Liver (tissue), 3 donors: ENCODE data around the gene LDB3.

Experiments
- ATF3 ChIP-seq: IDR thresholded peaks from 2 replicates; pipeline ENCODE4 v1.6.1; 2016; ENCODE audit warnings: antibody characterized with exemption
- CTCF ChIP-seq: fragments of 150-350 bp; IDR thresholded peaks from 2 replicates; pipeline ENCODE4 v1.5.1; 2017; ENCODE audit warnings: improper control_type of control experiment, low read depth, low read length; ENCODE audit not compliant: missing input control
- EGR1 ChIP-seq, 2 donors: IDR thresholded peaks; 2 replicates each; pipeline ENCODE4 v1.6.1; 2016 to 2018; ENCODE audit warnings: antibody characterized with exemption in 2 of 2, low read depth in 2 of 2
- GABPA ChIP-seq, 2 donors: IDR thresholded peaks in 1 of 2; conservative IDR thresholded peaks in 1 of 2; 2 replicates each; pipeline ENCODE4 v1.6.1; 2016; ENCODE audit warnings: antibody characterized with exemption in 2 of 2, mild to moderate bottlenecking in 1 of 2, moderate library complexity in 1 of 2
- HNF4A ChIP-seq, 2 donors: conservative IDR thresholded peaks; 2 replicates each; pipeline ENCODE4 v1.6.1; 2016; ENCODE audit warnings: antibody characterized with exemption in 2 of 2, mild to moderate bottlenecking in 2 of 2
- HNF4G ChIP-seq: IDR thresholded peaks from 2 replicates; pipeline ENCODE4 v1.6.1; 2016; ENCODE audit warnings: antibody characterized with exemption
- JUND ChIP-seq, 2 donors: IDR thresholded peaks; 2 replicates each; pipeline ENCODE4 v1.6.1; 2016; ENCODE audit warnings: antibody characterized with exemption in 2 of 2
- MAX ChIP-seq: IDR thresholded peaks from 2 replicates; pipeline ENCODE4 v1.6.1; 2016; ENCODE audit warnings: antibody characterized with exemption
- RAD21 ChIP-seq, 2 donors: IDR thresholded peaks; 2 replicates each; pipeline ENCODE4 v1.6.1; 2016; ENCODE audit warnings: antibody characterized with exemption in 2 of 2, mild to moderate bottlenecking in 2 of 2
- REST ChIP-seq: IDR thresholded peaks from 2 replicates; pipeline ENCODE4 v1.6.1; 2016; ENCODE audit warnings: antibody characterized with exemption, mild to moderate bottlenecking
- TAF1 ChIP-seq: conservative IDR thresholded peaks from 2 replicates; pipeline ENCODE4 v1.6.1; 2016; ENCODE audit warnings: antibody characterized with exemption, mild to moderate bottlenecking
- YY1 ChIP-seq: IDR thresholded peaks from 2 replicates; pipeline ENCODE4 v1.6.1; 2016; ENCODE audit warnings: antibody characterized with exemption, mild to moderate bottlenecking
- ZBTB33 ChIP-seq: IDR thresholded peaks from 2 replicates; pipeline ENCODE4 v1.6.1; 2016; ENCODE audit warnings: antibody characterized with exemption
- donor health status: healthy.
- donor health status: healthy.

- no peak for TF ChIP-seq CTCF
- no peak for TF ChIP-seq MAX
- TF ChIP-seq HNF4A (conservative IDR thresholded peaks at IDR 0.05) = peak in 1 of 2 donors; percentile 37
- no peak for TF ChIP-seq ZBTB33
- no peak for TF ChIP-seq TAF1
- no peak for TF ChIP-seq ATF3
- no peak for TF ChIP-seq RAD21 (IDR thresholded peaks at IDR 0.05)
- no peak for TF ChIP-seq JUND (IDR thresholded peaks at IDR 0.05)
- no peak for TF ChIP-seq REST
- TF ChIP-seq HNF4G = no peak
- no peak for TF ChIP-seq EGR1 (IDR thresholded peaks at IDR 0.05; ENCODE audit: low read depth in 2 of 2)
- TF ChIP-seq GABPA (IDR thresholded peaks at IDR 0.05 in 1 of 2, conservative IDR thresholded peaks at IDR 0.05 in 1 of 2) = no peak
- TF ChIP-seq YY1 = no peak
Observed at GRCh38 chr10:86632951-86633350, 35.4 kb upstream of the LDB3 start.
